ENCODE measurements around the gene ITGAX.

Gene ITGAX

DNA sequence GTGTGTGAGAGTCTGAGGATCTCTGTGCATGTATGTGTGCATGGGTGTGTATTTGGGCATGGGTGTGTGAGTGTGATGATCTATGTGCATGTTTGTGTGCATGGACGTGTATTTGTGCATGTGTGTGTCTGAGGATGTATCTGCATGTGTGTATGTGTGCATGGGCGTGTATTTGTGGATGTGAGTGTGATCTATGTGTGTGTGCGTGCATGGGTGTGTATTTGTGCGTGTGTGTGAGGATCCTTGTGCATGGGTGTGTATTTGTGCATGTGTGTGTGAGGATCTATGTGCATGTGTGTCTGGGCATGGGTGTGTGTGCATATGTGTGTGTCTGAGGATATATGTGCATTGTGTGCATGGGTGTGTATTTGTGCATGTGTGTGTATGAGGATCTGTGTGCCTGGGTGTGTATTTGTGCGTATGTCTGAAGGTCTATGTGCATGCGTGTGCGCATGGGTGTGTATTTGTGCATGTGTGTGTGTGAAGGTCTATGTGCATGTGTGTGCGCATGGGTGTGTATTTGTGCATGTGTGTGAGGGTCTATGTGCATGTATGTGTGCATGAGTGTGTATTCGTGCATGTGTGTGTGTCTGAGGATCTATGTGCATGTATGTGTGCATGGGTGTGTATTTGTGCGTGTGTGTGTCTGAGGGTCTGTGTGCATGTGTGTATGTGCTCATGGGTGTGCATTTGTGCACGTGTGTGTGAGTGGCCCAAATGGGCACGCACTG is 26.5 kb upstream of the ITGAX start:
- no peak overlapping the region for H3K4me3 ChIP-seq (ENCODE audit: low read length)
- no peak for DNase-seq (ENCODE audit: low read depth)
- TF ChIP-seq, protein P1, sequence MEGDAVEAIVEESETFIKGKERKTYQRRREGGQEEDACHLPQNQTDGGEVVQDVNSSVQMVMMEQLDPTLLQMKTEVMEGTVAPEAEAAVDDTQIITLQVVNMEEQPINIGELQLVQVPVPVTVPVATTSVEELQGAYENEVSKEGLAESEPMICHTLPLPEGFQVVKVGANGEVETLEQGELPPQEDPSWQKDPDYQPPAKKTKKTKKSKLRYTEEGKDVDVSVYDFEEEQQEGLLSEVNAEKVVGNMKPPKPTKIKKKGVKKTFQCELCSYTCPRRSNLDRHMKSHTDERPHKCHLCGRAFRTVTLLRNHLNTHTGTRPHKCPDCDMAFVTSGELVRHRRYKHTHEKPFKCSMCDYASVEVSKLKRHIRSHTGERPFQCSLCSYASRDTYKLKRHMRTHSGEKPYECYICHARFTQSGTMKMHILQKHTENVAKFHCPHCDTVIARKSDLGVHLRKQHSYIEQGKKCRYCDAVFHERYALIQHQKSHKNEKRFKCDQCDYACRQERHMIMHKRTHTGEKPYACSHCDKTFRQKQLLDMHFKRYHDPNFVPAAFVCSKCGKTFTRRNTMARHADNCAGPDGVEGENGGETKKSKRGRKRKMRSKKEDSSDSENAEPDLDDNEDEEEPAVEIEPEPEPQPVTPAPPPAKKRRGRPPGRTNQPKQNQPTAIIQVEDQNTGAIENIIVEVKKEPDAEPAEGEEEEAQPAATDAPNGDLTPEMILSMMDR (conservative IDR thresholded peaks at IDR 0.05; ENCODE audit: low read depth, low read length): no peak

DNA sequence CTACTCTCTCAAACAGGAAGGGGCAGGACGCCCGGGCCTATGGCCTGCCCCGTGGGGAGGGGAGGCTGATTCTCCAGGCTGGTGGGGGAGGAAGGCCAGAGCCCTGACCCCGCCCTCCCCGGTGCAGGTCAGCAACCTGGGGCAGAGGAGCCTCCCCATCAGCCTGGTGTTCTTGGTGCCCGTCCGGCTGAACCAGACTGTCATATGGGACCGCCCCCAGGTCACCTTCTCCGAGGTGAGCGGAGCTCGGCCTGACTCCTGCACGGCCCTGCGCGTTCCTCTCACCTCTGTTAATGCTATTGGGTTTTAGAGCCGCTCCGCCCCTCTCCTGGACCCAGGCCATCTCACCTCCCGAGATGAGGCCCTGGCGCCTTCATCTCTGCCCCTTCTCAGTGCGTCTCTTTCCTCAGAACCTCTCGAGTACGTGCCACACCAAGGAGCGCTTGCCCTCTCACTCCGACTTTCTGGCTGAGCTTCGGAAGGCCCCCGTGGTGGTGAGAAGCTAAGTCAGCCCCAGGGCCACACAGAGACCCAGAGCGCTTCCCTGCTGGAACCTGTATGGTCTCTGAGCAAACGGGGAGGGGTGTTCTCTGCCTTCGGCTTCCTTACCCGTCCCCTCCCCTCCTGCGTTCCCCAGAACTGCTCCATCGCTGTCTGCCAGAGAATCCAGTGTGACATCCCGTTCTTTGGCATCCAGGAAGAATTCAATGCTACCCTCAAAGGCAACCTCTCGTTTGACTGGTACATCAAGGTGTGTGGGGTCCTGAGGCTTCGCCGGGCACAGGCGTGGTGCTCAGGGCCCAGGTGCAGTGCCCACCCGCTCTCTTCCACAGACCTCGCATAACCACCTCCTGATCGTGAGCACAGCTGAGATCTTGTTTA is 25.1 kb upstream of the ITGAX start:
- H3K4me3 ChIP-seq (ENCODE audit: low read length): no peak overlapping the region
- no peak for DNase-seq (ENCODE audit: low read depth)
- TF ChIP-seq, protein P1 (conservative IDR thresholded peaks at IDR 0.05; ENCODE audit: low read depth, low read length): no peak

DNA sequence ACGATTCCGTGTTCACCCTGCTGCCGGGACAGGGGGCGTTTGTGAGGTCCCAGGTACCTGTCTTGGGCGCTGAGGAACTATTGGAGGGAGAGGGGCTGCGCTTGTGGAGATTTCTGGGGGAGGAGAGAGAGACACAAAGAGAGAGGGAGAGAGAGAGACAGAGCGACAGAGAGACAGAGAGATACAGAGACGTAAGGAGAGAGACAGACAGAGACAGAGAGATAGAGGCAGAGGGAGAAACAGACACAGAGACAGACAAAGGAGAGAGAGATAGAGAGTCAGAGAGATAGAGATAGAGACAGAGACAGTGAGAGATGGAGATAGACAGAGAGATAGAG is 24.5 kb upstream of the ITGAX start:
- DNase-seq (ENCODE audit: low read depth): no peak
- TF ChIP-seq, protein P1 (conservative IDR thresholded peaks at IDR 0.05; ENCODE audit: low read depth, low read length): no peak
- no peak overlapping the region for H3K4me3 ChIP-seq (ENCODE audit: low read length)

DNA sequence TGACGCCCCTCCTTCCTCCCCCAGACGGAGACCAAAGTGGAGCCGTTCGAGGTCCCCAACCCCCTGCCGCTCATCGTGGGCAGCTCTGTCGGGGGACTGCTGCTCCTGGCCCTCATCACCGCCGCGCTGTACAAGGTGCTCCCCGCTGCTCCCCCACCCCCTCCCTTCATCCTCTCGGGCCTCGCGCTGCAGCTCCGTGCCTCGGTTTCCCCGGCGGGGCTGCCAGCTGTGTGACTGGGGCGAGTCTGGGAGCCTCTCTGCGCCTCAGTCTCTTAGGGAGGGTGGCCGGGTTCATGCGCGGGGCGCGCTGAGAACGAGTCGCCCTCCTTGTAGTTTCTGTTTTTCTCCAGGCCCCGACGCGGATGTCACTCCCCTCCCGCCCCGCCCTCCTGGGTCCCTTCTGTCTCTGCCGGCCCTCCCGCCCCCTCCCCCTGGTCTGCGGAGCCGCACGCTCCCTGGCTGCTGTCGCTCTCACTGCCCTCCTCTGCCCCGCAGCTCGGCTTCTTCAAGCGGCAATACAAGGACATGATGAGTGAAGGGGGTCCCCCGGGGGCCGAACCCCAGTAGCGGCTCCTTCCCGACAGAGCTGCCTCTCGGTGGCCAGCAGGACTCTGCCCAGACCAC is 23.7 kb upstream of the ITGAX start:
- TF ChIP-seq, protein P1 (conservative IDR thresholded peaks at IDR 0.05; ENCODE audit: low read depth, low read length): no peak
- no peak for DNase-seq (ENCODE audit: low read depth)
- H3K4me3 ChIP-seq (ENCODE audit: low read length): no peak overlapping the region

DNA sequence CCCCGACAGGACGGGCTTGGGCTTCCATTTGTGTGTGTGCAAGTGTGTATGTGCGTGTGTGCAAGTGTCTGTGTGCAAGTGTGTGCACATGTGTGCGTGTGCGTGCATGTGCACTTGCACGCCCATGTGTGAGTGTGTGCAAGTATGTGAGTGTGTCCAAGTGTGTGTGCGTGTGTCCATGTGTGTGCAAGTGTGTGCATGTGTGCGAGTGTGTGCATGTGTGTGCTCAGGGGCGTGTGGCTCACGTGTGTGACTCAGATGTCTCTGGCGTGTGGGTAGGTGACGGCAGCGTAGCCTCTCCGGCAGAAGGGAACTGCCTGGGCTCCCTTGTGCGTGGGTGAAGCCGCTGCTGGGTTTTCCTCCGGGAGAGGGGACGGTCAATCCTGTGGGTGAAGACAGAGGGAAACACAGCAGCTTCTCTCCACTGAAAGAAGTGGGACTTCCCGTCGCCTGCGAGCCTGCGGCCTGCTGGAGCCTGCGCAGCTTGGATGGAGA is 23.1 kb upstream of the ITGAX start:
- no peak for DNase-seq (ENCODE audit: low read depth)
- H3K4me3 ChIP-seq (ENCODE audit: low read length): no peak overlapping the region
- TF ChIP-seq, protein P1 (conservative IDR thresholded peaks at IDR 0.05; ENCODE audit: low read depth, low read length): no peak

DNA sequence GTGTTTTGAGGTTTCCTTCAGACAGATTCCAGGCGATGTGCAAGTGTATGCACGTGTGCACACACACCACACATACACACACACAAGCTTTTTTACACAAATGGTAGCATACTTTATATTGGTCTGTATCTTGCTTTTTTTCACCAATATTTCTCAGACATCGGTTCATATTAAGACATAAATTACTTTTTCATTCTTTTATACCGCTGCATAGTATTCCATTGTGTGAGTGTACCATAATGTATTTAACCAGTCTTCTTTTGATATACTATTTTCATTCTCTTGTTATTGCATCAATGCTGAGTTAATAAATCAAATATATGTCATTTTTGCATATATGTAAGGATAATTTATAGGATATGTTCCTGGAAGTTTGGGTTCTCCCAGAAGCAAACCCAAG is 22.4 kb upstream of the ITGAX start:
- TF ChIP-seq, protein P1 (conservative IDR thresholded peaks at IDR 0.05; ENCODE audit: low read depth, low read length): no peak
- no peak overlapping the region for H3K4me3 ChIP-seq (ENCODE audit: low read length)
- DNase-seq (ENCODE audit: low read depth): no peak

Data from retinal pigment epithelial cell (primary cell).